Endothelial cell of umbilical vein (primary cell): ENCODE results near the gene TSR3. TPM values are rescaled to one million over a fixed set of nuclear protein-coding genes. Genes with fewer than 3 reads are reported as not detected.

Experiments used
- BruUV-seq: library from RNA; stranded (reverse); fragments of 400-500 nt; replicated peaks from 2 replicates; lab custom pipeline; 2021; lab: Mats Ljungman, UMichigan
- CTCF ChIA-PET: fragments of 300-600, 350-600 bp; sonication (Branson Sonifier 250); formaldehyde crosslinking; loops from one replicate; lab custom pipeline; 2021; ENCODE audit warnings: antibody characterized with exemption, inconsistent platforms; lab: Charles Lee
- POLR2A ChIA-PET: fragments of 300-600, 350-600 bp; sonication (Branson Sonifier 250); formaldehyde crosslinking; loops from one replicate; lab custom pipeline; 2021; ENCODE audit warnings: antibody characterized with exemption, inconsistent platforms; lab: Charles Lee
- DNase-seq: peaks from one replicate; pipeline ENCODE4 v3.0.0-alpha.2; 2011; ENCODE audit warnings: low read depth, low spot score
- FAIRE-seq: peaks from 2 replicates; lab custom pipeline; 2011; peaks lifted over from hg19 to GRCh38; lab: Jason Lieb, UNC
- H2AFZ ChIP-seq: 2 replicates; pipeline ENCODE4 v1.6.0; 2012; ENCODE audit warnings: low read depth, low read length, control low read depth, inconsistent platforms
- H3K27ac ChIP-seq: 2 replicates; pipeline ENCODE4 v1.5.1; 2011; ENCODE audit warnings: low read depth, mild to moderate bottlenecking, control low read depth, low read length, moderate library complexity; ENCODE audit not compliant: insufficient read depth
- H3K27me3 ChIP-seq, 2 experiments: 2 replicates each; pipeline versions ENCODE4 v1.6.0 to v1.6.1; 2011; ENCODE audit warnings: low read length in 2 of 2, mixed read lengths in 1 of 2; ENCODE audit not compliant: control insufficient read depth in 2 of 2, insufficient read depth in 2 of 2
- H3K36me3 ChIP-seq, 2 experiments: 2 replicates in 1 of 2; 3 replicates in 1 of 2; pipeline ENCODE4 v1.5.1; 2011; ENCODE audit warnings: low read length in 2 of 2, mild to moderate bottlenecking in 1 of 2, moderate library complexity in 1 of 2; ENCODE audit not compliant: control insufficient read depth in 2 of 2, insufficient read depth in 2 of 2; ENCODE audit errors: extremely low read depth in 1 of 2
- H3K4me1 ChIP-seq: 3 replicates; pipeline ENCODE4 v1.5.1; 2011; ENCODE audit warnings: mild to moderate bottlenecking, low read length; ENCODE audit not compliant: control insufficient read depth, insufficient read depth; ENCODE audit errors: extremely low read depth
- H3K4me2 ChIP-seq: 2 replicates; pipeline ENCODE4 v1.6.1; 2011; ENCODE audit warnings: low read length, control low read depth, mixed read lengths; ENCODE audit not compliant: insufficient read depth
- H3K4me3 ChIP-seq, 3 experiments: fragments of 200-600 bp in 1 of 3; sonication (generic), shearing (Covaris generic) in 1 of 3; replicated peaks in 1 of 3; 2 replicates each; pipeline ENCODE4 v1.5.1; 2011 to 2016; ENCODE audit warnings: control low read depth in 3 of 3, low read length in 3 of 3, mild to moderate bottlenecking in 2 of 3, inconsistent platforms in 1 of 3, low read depth in 1 of 3, moderate library complexity in 1 of 3; ENCODE audit not compliant: insufficient read depth in 1 of 3
- H3K79me2 ChIP-seq: 2 replicates; pipeline ENCODE4 v1.6.0; 2012; ENCODE audit warnings: low read length, inconsistent platforms; ENCODE audit not compliant: control insufficient read depth, insufficient read depth
- H3K9ac ChIP-seq: replicated peaks from 2 replicates; pipeline ENCODE3; 2011; ENCODE audit warnings: low read length, control low read depth; ENCODE audit not compliant: insufficient read depth; ENCODE audit errors: extremely low read depth
- H3K9me1 ChIP-seq: replicated peaks from 3 replicates; pipeline ENCODE4 v1.6.0; 2011; ENCODE audit warnings: mild to moderate bottlenecking, low read length; ENCODE audit not compliant: control insufficient read depth, insufficient read depth; ENCODE audit errors: extremely low read depth
- H3K9me3 ChIP-seq: replicated peaks from 2 replicates; pipeline ENCODE4 v1.5.1; 2012; ENCODE audit warnings: low read length, inconsistent platforms; ENCODE audit not compliant: control insufficient read depth, insufficient read depth
- H4K20me1 ChIP-seq: replicated peaks from 2 replicates; pipeline ENCODE3; 2011; ENCODE audit warnings: mild to moderate bottlenecking, low read length; ENCODE audit not compliant: control insufficient read depth, insufficient read depth; ENCODE audit errors: extremely low read depth
- EZH2 ChIP-seq: IDR thresholded peaks from 2 replicates; pipeline ENCODE4 v1.6.1; 2012; ENCODE audit warnings: borderline replicate concordance, low read depth, mild to moderate bottlenecking, moderate library complexity, low read length, inconsistent platforms; ENCODE audit not compliant: severe bottlenecking
- FOS ChIP-seq: IDR thresholded peaks from 2 replicates; pipeline ENCODE4 v1.6.1; 2011; ENCODE audit warnings: mild to moderate bottlenecking, low read length, moderate library complexity, borderline replicate concordance; ENCODE audit not compliant: insufficient read depth
- GATA2 ChIP-seq: IDR thresholded peaks from 2 replicates; pipeline ENCODE4 v1.7.0; 2011; ENCODE audit warnings: low read depth, mild to moderate bottlenecking, moderate library complexity, mixed read lengths, low read length; ENCODE audit not compliant: insufficient read length, insufficient read depth
- JUN ChIP-seq: IDR thresholded peaks from 2 replicates; pipeline ENCODE4 v1.6.1; 2011; ENCODE audit warnings: borderline replicate concordance, low read depth; ENCODE audit not compliant: insufficient read length, insufficient read depth
- MYC ChIP-seq: IDR thresholded peaks from one replicate; pipeline ENCODE4 v1.6.1; 2011; ENCODE audit warnings: mild to moderate bottlenecking, low read depth, low read length
- POLR2A ChIP-seq: IDR thresholded peaks from 2 replicates; pipeline ENCODE4 v1.6.1; 2012; ENCODE audit warnings: low read depth, mild to moderate bottlenecking, control low read depth, low read length
- POLR2AphosphoS5 ChIP-seq: IDR thresholded peaks from 2 replicates; pipeline ENCODE4 v1.6.1; 2012; ENCODE audit warnings: low read depth, mild to moderate bottlenecking, control low read depth, low read length, moderate library complexity; ENCODE audit not compliant: insufficient read depth
- dilution Hi-C: fragments of 300-500 bp; cut with MboI; formaldehyde crosslinking; loops from one replicate; pipeline ENCODE4 v1.15.0; 2019; ENCODE audit warnings: low sequenced_read_pairs; ENCODE audit not compliant: extremely low pct_ligation_motif_present
- intact Hi-C: fragments of 100-400 bp; cut with micrococcal nuclease; formaldehyde crosslinking; loops from one replicate; pipeline ENCODE4 v1.10.0; 2022
- polyA plus RNA-seq, 4 experiments: library from polyadenylated mRNA; depleted of rRNA in 3 of 4; stranded (reverse) in 3 of 4; unstranded in 1 of 4; fragments of >200 nt; gene quantifications; 2 replicates each; pipeline versions ENCODE4 v1.2.1 to v1.2.3, GENCODE V29; 2011 to 2012; ENCODE audit warnings: missing spikeins in 1 of 4
- total RNA-seq: library from RNA; stranded (reverse); gene quantifications from 2 replicates; pipeline ENCODE4 v1.2.3, GENCODE V29; 2021
- TF ChIP-seq, protein P1 (sequence below), 2 donors: IDR thresholded peaks; 1 replicate in 1 of 2; 2 replicates in 1 of 2; pipeline ENCODE4 v1.5.1; 2011; ENCODE audit warnings: low read length in 2 of 2, mild to moderate bottlenecking in 2 of 2, moderate library complexity in 2 of 2, control low read depth in 1 of 2, inconsistent platforms in 1 of 2, low read depth in 1 of 2; ENCODE audit not compliant: insufficient read depth in 1 of 2; ENCODE audit errors: extremely low read depth in 1 of 2
- TF ChIP-seq, protein P2 (sequence below): IDR thresholded peaks from 2 replicates; pipeline ENCODE4 v1.6.1; 2011; ENCODE audit not compliant: insufficient read depth, insufficient read length

Gene TSR3
- total and polyA plus RNA-seq, 2 donors (not counting 3 experiments of a cell fraction or from before 2014, with no cell fraction given), result 65.4 to 82.7 TPM

DNA sequence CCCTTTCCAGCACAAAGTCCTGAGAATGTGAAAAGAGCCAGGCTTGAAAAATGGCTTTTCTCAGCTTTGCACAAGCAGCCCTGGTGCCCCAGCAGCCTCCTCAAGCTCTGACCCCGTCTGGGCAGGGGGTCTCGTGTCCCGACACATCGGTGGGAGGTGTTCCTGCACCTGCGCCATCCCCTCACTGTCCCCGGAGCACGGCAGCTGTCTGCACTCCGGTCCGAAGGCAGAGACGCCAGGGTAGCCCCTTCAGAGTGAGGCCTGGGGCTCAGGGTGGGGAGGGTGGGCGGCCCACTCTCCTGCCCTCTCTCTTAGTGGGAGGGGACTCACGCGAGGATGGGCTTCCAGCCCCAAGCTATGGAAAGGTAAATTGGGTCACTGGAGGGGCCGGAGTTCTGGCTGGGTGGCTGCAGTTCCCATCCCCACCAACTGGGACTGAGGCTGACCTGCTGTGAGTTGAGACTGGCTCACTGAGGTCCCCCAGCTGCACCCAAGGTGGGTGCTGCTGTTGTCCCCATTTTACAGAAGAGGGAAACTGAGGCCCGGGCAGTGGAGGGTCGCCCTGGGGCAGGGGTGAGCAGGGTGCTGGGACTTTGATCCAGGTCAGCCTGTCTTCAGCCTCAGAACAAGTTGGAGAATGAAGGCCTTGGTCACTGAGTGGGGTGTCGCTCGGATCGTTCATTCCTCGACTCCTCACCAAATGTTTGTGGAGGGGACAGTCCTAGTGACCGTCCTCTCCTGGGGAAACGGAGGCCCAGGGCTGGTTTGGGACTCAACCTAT is 20.6 kb downstream of the TSR3 start:
- intact Hi-C loops, result no loop called here
- Histone ChIP-seq H3K4me3 (no peak overlapping the region), H4K20me1 (no peaks in the 10 kb centered on the region), H2AFZ (no peak overlapping the region), H3K4me2 (peak overlapping the region; percentile 12), H3K4me1 (peaks cover 12% of the 10 kb centered on the region), H3K9ac (no peak overlapping the region), H3K27ac (no peak overlapping the region), H3K36me3 (no peaks in the 10 kb centered on the region), H3K9me3 (no peaks in the 10 kb centered on the region), H3K79me2 (no peaks in the 10 kb centered on the region), H3K27me3 (peaks cover 35 to 48% of the 10 kb centered on the region in 2 experiments), H3K9me1 (no peaks in the 10 kb centered on the region)
- dilution Hi-C loops, result no loop called here
- TF ChIP-seq FOS, result no peak
- no peak for TF ChIP-seq EZH2
- TF ChIP-seq, protein P1, sequence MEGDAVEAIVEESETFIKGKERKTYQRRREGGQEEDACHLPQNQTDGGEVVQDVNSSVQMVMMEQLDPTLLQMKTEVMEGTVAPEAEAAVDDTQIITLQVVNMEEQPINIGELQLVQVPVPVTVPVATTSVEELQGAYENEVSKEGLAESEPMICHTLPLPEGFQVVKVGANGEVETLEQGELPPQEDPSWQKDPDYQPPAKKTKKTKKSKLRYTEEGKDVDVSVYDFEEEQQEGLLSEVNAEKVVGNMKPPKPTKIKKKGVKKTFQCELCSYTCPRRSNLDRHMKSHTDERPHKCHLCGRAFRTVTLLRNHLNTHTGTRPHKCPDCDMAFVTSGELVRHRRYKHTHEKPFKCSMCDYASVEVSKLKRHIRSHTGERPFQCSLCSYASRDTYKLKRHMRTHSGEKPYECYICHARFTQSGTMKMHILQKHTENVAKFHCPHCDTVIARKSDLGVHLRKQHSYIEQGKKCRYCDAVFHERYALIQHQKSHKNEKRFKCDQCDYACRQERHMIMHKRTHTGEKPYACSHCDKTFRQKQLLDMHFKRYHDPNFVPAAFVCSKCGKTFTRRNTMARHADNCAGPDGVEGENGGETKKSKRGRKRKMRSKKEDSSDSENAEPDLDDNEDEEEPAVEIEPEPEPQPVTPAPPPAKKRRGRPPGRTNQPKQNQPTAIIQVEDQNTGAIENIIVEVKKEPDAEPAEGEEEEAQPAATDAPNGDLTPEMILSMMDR (IDR thresholded peaks at IDR 0.05; ENCODE audit: extremely low read depth in 1 of 2, insufficient read depth in 1 of 2, low read depth in 1 of 2, low read length in 2 of 2), result no peak
- no peak for TF ChIP-seq MYC
- TF ChIP-seq JUN, result no peak
- no peak for TF ChIP-seq GATA2
- no peak for TF ChIP-seq POLR2AphosphoS5
- TF ChIP-seq POLR2A, result no peak
- TF ChIP-seq, protein P2, sequence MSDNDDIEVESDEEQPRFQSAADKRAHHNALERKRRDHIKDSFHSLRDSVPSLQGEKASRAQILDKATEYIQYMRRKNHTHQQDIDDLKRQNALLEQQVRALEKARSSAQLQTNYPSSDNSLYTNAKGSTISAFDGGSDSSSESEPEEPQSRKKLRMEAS, result no peak
- DNase-seq (no peak), FAIRE-seq (no peak)
- BruUV-seq, result no TSS peak
- CTCF ChIA-PET, result interaction anchor here (0.5 to 0.6 kb wide), 2 partner anchors 13 to 61 kb away, joined by 3 read pairs; no protein-coding TSS in a partner anchor
- POLR2A ChIA-PET, result no interaction called here
